GM23338 (cell line): Measurements from ENCODE around the gene ADA.

ENCODE experiments used
- JUNB ChIP-seq: IDR thresholded peaks from one replicate; pipeline ENCODE4 v1.6.1; 2016; ENCODE audit warnings: antibody characterized with exemption; ENCODE audit not compliant: unreplicated experiment
- NANOG ChIP-seq: IDR thresholded peaks from 2 replicates; pipeline ENCODE4 v1.6.1; 2016; ENCODE audit warnings: antibody characterized with exemption, borderline replicate concordance
- POLR2AphosphoS5 ChIP-seq: IDR thresholded peaks from 2 replicates; pipeline ENCODE4 v1.6.1; 2016; ENCODE audit warnings: antibody characterized with exemption, low read depth
- STAT1 ChIP-seq: IDR thresholded peaks from one replicate; pipeline ENCODE4 v1.6.1; 2016; ENCODE audit warnings: antibody characterized with exemption; ENCODE audit not compliant: unreplicated experiment
- ZNF331 ChIP-seq: fragments of 250-450 bp; sonication (Bioruptor Pico); IDR thresholded peaks from 2 replicates; pipeline ENCODE4 v1.5.0; 2020; ENCODE audit warnings: low read depth, mild to moderate bottlenecking, moderate library complexity
- TF ChIP-seq, protein P1 (sequence below): IDR thresholded peaks from one replicate; pipeline ENCODE4 v1.6.1; 2018; ENCODE audit warnings: antibody characterized with exemption; ENCODE audit not compliant: unreplicated experiment
- TF ChIP-seq, protein P2 (sequence below), 2 experiments: fragments of 200-600 bp in 1 of 2; sonication (generic) in 1 of 2; conservative IDR thresholded peaks; 2 replicates each; pipeline versions ENCODE4 v1.5.1 to v1.6.1; 2016 to 2017; ENCODE audit warnings: antibody characterized with exemption in 2 of 2, low read depth in 2 of 2, mild to moderate bottlenecking in 2 of 2, moderate library complexity in 1 of 2

- TF ChIP-seq, protein P1, sequence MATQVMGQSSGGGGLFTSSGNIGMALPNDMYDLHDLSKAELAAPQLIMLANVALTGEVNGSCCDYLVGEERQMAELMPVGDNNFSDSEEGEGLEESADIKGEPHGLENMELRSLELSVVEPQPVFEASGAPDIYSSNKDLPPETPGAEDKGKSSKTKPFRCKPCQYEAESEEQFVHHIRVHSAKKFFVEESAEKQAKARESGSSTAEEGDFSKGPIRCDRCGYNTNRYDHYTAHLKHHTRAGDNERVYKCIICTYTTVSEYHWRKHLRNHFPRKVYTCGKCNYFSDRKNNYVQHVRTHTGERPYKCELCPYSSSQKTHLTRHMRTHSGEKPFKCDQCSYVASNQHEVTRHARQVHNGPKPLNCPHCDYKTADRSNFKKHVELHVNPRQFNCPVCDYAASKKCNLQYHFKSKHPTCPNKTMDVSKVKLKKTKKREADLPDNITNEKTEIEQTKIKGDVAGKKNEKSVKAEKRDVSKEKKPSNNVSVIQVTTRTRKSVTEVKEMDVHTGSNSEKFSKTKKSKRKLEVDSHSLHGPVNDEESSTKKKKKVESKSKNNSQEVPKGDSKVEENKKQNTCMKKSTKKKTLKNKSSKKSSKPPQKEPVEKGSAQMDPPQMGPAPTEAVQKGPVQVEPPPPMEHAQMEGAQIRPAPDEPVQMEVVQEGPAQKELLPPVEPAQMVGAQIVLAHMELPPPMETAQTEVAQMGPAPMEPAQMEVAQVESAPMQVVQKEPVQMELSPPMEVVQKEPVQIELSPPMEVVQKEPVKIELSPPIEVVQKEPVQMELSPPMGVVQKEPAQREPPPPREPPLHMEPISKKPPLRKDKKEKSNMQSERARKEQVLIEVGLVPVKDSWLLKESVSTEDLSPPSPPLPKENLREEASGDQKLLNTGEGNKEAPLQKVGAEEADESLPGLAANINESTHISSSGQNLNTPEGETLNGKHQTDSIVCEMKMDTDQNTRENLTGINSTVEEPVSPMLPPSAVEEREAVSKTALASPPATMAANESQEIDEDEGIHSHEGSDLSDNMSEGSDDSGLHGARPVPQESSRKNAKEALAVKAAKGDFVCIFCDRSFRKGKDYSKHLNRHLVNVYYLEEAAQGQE: no peak
- TF ChIP-seq POLR2AphosphoS5 (no peak), JUNB (no peak), NANOG (no peak), STAT1 (no peak), ZNF331 (CRISPR knock-in tag) (no peak)
- TF ChIP-seq, protein P2, sequence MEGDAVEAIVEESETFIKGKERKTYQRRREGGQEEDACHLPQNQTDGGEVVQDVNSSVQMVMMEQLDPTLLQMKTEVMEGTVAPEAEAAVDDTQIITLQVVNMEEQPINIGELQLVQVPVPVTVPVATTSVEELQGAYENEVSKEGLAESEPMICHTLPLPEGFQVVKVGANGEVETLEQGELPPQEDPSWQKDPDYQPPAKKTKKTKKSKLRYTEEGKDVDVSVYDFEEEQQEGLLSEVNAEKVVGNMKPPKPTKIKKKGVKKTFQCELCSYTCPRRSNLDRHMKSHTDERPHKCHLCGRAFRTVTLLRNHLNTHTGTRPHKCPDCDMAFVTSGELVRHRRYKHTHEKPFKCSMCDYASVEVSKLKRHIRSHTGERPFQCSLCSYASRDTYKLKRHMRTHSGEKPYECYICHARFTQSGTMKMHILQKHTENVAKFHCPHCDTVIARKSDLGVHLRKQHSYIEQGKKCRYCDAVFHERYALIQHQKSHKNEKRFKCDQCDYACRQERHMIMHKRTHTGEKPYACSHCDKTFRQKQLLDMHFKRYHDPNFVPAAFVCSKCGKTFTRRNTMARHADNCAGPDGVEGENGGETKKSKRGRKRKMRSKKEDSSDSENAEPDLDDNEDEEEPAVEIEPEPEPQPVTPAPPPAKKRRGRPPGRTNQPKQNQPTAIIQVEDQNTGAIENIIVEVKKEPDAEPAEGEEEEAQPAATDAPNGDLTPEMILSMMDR (conservative IDR thresholded peaks at IDR 0.05; ENCODE audit: low read depth in 2 of 2): no peak
Measured at GRCh38 chr20:44590980-44591778, 60.3 kb downstream of the ADA start.
